Stomach smooth muscle (tissue), 2 donors: ENCODE data around the gene NFX1.
"Not testable (repeated sequence)": the region's sequence is repeated elsewhere in the genome, so short reads cannot be mapped to it uniquely, and the experiment has no call there.

Experiments used
- H3K27ac ChIP-seq: one replicate; pipeline ENCODE4 v1.7.0; 2013; ENCODE audit warnings: mild to moderate bottlenecking, low read length, inconsistent platforms
- H3K27me3 ChIP-seq, 2 donors: one replicate each; pipeline ENCODE4 v1.7.0; 2013; ENCODE audit warnings: low read length in 2 of 2; ENCODE audit not compliant: insufficient read depth in 2 of 2, control insufficient read depth in 1 of 2
- H3K36me3 ChIP-seq, 2 donors: one replicate each; pipeline ENCODE4 v1.7.0; 2013; ENCODE audit warnings: low read length in 2 of 2; ENCODE audit not compliant: control insufficient read depth in 2 of 2, insufficient read depth in 2 of 2
- H3K4me1 ChIP-seq: one replicate; pipeline ENCODE4 v1.7.0; 2013; ENCODE audit warnings: low read length; ENCODE audit not compliant: control insufficient read depth, insufficient read depth
- H3K4me3 ChIP-seq, 2 donors: one replicate each; pipeline ENCODE4 v1.7.0; 2013; ENCODE audit warnings: low read length in 2 of 2
- H3K9ac ChIP-seq, 2 donors: one replicate each; pipeline ENCODE4 v1.7.0; 2013; ENCODE audit warnings: low read length in 2 of 2, mild to moderate bottlenecking in 1 of 2
- H3K9me3 ChIP-seq, 2 donors: one replicate each; pipeline ENCODE4 v1.7.0; 2013; ENCODE audit warnings: low read length in 2 of 2; ENCODE audit not compliant: control insufficient read depth in 2 of 2
- donor health status: healthy.
- donor health status: Pancreatic carcinoma.

NFX1 gene

DNA sequence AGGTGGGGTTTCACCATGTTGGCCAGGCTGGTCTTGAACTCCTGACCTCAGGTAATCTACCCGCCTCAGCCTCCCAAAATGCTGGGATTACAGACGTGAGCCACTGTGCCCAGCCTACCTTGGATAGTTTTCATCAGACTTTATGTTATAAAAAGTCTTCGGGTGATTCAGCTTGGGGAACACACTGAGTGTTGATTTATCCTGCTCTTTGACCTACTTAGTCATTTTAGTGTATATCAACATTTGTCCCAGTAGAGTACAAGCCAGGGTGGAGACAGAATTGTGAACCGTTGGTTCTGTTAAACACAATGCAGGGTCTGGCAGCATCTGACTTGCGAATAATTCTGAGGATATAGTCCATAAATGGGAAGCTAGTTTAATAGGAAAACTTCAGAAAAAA lies 39.7 kb downstream of the NFX1 start:
- Histone ChIP-seq H3K4me1 (peaks cover 13% of the 10 kb centered on the region), H3K9me3 (no peaks in the 10 kb centered on the region), H3K9ac (no peak overlapping the region), H3K4me3 (no peak overlapping the region), H3K27ac (peak overlapping the region; percentile 53), H3K36me3 (peaks cover 16 to 21% of the 10 kb centered on the region in 2 donors), H3K27me3 (no peaks in the 10 kb centered on the region)

DNA sequence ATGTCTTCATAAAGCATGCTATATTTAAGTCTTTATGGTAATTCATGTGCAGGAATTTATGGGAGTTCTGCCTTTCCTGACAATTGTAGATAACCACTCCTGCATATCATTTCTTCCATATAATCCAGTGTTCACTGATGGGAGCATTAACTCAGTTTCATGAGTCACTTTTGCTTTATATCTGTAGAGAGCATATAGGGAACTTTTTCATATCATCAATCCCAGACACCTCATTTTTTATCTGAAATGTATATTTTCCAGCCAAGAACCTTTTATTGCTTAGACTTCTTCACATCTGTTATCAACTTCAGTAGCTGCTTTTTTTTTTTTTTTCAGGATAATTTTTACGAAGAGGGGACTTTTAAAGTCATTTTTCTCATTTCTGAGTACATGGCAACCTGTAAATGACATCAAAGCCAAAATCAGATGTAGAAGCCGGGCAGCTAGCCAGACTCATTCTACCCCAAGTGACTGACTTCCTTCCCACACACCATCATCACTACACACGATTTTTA lies 41.1 kb downstream of the NFX1 start:
- H3K4me3 ChIP-seq = no peak overlapping the region
- peaks cover 16 to 21% of the 10 kb centered on the region in 2 donors for H3K36me3 ChIP-seq
- H3K27me3 ChIP-seq = no peaks in the 10 kb centered on the region
- no peak overlapping the region for H3K9ac ChIP-seq
- no peaks in the 10 kb centered on the region for H3K9me3 ChIP-seq
- peaks cover 13% of the 10 kb centered on the region for H3K4me1 ChIP-seq
- no peak overlapping the region for H3K27ac ChIP-seq

GRCh38 chr9:33332011-33332410 lies 41.7 kb downstream of the NFX1 start:
- Histone ChIP-seq H3K9ac (no peak overlapping the region), H3K36me3 (peaks cover 16 to 21% of the 10 kb centered on the region in 2 donors)

DNA sequence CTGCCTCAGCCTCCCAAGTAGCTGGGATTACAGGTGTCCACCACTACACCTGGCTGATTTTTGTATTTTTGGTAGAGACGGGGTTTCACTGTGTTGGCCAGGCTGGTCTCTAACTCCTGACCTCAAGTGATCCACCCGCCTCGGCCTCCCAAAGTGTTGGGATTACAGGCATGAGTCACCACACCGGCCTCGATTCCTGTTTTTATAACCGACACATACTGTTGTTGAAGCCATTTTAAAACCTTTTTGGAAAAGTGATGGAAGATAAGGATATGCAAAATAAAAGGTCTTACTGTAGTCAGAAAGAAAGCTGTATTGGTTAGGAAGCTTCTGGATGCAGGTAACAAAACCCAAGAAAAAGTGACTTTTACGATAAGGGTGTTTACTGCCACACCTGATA lies 42.6 kb downstream of the NFX1 start:
- H3K27ac ChIP-seq, H3K9me3 ChIP-seq, H3K27me3 ChIP-seq, H3K4me3 ChIP-seq, H3K9ac ChIP-seq: not testable (repeated sequence)
- peaks cover 20 to 21% of the 10 kb centered on the region in 2 donors for H3K36me3 ChIP-seq
- peaks cover 10% of the 10 kb centered on the region for H3K4me1 ChIP-seq

More at GRCh38 chr9:33332011-33332410, 41.7 kb downstream of the NFX1 start:
- H3K4me3 ChIP-seq = no peak overlapping the region
- peaks cover 13% of the 10 kb centered on the region for H3K4me1 ChIP-seq
- H3K9me3 ChIP-seq = no peaks in the 10 kb centered on the region
- no peak overlapping the region for H3K27ac ChIP-seq
- H3K27me3 ChIP-seq = no peaks in the 10 kb centered on the region

DNA sequence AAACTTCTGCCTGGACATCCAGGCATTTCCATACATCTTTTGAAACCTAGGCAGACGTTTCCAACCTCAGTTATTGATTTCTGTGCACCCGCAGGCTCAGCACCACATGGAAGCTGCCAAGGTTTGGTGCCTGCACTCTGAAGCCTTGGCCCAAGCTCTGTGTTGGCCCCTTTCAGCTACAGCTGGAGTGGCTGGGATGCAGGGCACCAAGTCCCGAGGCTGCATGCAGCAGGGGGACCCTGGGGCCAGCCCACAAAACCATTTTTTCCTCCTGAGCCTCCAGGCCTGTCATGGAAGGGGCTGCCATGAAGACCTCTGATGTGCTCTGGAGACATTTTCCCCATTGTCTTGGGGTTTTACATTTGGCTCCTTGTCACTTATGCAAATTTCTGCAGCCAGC lies 49.9 kb downstream of the NFX1 start:
- no peaks in the 10 kb centered on the region for H3K27me3 ChIP-seq
- H3K4me3 ChIP-seq = no peak overlapping the region
- H3K27ac ChIP-seq = no peak overlapping the region
- peaks cover 30 to 32% of the 10 kb centered on the region in 2 donors for H3K36me3 ChIP-seq
- H3K9me3 ChIP-seq = no peaks in the 10 kb centered on the region
- no peaks in the 10 kb centered on the region for H3K4me1 ChIP-seq
- H3K9ac ChIP-seq = no peak overlapping the region

GRCh38 chr9:33341182-33341581 lies 50.9 kb downstream of the NFX1 start:
- Histone ChIP-seq H3K27ac (no peak overlapping the region), H3K9me3 (no peaks in the 10 kb centered on the region), H3K27me3 (no peaks in the 10 kb centered on the region), H3K4me1 (no peaks in the 10 kb centered on the region), H3K4me3 (no peak overlapping the region), H3K9ac (no peak overlapping the region), H3K36me3 (peaks cover 35 to 39% of the 10 kb centered on the region in 2 donors)

DNA sequence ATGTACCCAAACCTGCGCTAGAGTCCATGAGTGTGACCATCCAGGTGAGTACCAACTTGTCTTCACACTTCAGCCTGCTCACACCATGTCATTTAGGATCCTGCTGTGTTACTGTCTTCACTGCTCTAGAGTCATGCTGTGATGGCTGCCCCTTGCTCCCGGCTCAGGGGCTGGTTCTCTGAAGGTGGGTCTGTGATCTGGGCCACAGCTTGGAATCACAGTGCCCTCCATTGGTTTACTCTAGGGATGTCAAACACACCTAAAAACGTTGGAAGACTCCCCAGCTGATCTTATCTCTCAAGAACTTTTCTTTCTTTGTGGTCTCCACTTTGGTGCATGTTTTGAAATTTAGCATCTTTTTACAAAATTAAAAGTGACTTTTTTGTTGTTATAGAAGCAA lies 53.8 kb downstream of the NFX1 start:
- Histone ChIP-seq H3K4me1 (no peaks in the 10 kb centered on the region), H3K36me3 (peaks cover 35 to 40% of the 10 kb centered on the region in 2 donors), H3K9me3 (no peaks in the 10 kb centered on the region), H3K27ac (no peak overlapping the region), H3K9ac (no peak overlapping the region), H3K27me3 (no peaks in the 10 kb centered on the region), H3K4me3 (no peak overlapping the region)

GRCh38 chr9:33346564-33346963 lies 56.2 kb downstream of the NFX1 start:
- H3K27me3 ChIP-seq = no peaks in the 10 kb centered on the region
- peak overlapping the region; percentile 32 for H3K27ac ChIP-seq

DNA sequence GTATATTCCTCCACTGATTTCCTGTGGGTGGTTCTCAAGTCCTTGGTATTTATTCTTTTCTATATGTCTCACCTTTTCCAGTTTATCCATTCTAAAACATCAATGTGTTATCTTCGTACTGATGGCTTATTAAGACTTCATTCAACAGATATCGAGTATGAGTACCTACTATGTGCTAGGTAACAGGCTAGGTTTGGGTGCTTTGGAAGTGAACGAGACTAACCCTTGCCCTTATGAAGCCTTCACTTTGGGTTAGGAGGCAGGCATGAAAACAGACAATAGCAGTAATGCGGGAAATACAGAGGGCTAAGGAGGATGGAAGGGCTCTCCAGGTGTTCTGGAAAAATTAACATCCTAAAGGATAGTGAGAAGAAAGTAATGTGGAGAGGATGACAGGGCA lies 58.7 kb downstream of the NFX1 start:
- Histone ChIP-seq H3K9ac (no peak overlapping the region), H3K36me3 (peaks cover 15 to 27% of the 10 kb centered on the region in 2 donors), H3K4me3 (no peak overlapping the region), H3K9me3 (no peaks in the 10 kb centered on the region), H3K27ac (peak overlapping the region; percentile 73), H3K27me3 (no peaks in the 10 kb centered on the region), H3K4me1 (peaks cover 23% of the 10 kb centered on the region)

More at GRCh38 chr9:33346564-33346963, 56.2 kb downstream of the NFX1 start:
- Histone ChIP-seq H3K9ac (no peak overlapping the region), H3K36me3 (peaks cover 23 to 32% of the 10 kb centered on the region in 2 donors), H3K4me1 (peaks cover 16% of the 10 kb centered on the region), H3K9me3 (no peaks in the 10 kb centered on the region), H3K4me3 (no peak overlapping the region)

GRCh38 chr9:33349743-33350142 lies 59.4 kb downstream of the NFX1 start:
- Histone ChIP-seq H3K36me3 (peaks cover 12 to 23% of the 10 kb centered on the region in 2 donors), H3K9ac (no peak overlapping the region), H3K27me3 (no peaks in the 10 kb centered on the region), H3K27ac (peak overlapping the region; percentile 73), H3K4me3 (no peak overlapping the region), H3K9me3 (no peaks in the 10 kb centered on the region), H3K4me1 (peaks cover 30% of the 10 kb centered on the region)

DNA sequence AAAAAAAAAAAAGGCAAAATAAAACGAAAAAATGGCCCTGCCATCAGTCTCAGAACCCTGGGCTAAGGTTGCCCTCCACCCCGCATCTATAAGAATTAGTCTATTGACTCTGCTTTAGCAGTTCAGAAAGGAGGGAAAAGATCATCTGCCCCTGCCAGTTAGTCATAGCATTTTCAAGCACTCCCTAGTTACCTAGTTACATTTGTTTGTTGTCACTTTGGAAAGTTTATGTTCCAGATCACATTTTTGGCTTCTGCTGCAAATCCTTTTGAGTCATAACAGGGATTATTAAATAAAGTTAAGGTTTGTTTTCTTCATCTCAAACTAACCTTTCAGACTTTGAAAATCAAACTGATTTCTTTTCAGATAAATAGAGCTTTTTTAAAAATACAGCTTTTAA lies 60.0 kb downstream of the NFX1 start:
- Histone ChIP-seq H3K9me3 (no peaks in the 10 kb centered on the region), H3K4me1 (peaks cover 30% of the 10 kb centered on the region), H3K27me3 (no peaks in the 10 kb centered on the region), H3K36me3 (peaks cover 12 to 23% of the 10 kb centered on the region in 2 donors), H3K9ac (no peak overlapping the region), H3K27ac (peak overlapping the region; percentile 73), H3K4me3 (no peak overlapping the region)
